Stimulated activated naive B cell treated with anti-CD40 and anti-IgM and Interleukin-4, amounts not matched to agents 10 μg/mL and 1 μg/mL and 100 μg/mL, for 72 hours (primary cell): ENCODE results near the gene GPR25.

Experiments used
- ATAC-seq, 2 donors: fragments of 150-1000 bp; cut with Tn5 transposase; replicated peaks; 2 replicates each; pipeline ENCODE4 v1.10.0; 2021; ENCODE audit warnings: moderate library complexity in 1 of 2
- DNase-seq: peaks from one replicate; pipeline ENCODE4 v3.0.0; 2021
- H3K27ac Mint-ChIP-seq: one replicate; pipeline ENCODE4 v1.8.0; 2022; ENCODE audit warnings: mild to moderate bottlenecking, mixed read lengths
- H3K27me3 Mint-ChIP-seq, 2 donors: one replicate each; pipeline ENCODE4 v1.8.0; 2022; ENCODE audit warnings: mixed read lengths in 2 of 2
- H3K36me3 Mint-ChIP-seq, 2 donors: one replicate each; pipeline ENCODE4 v1.8.0; 2022; ENCODE audit warnings: mixed read lengths in 2 of 2, mild to moderate bottlenecking in 1 of 2
- H3K4me1 Mint-ChIP-seq, 2 donors: one replicate each; pipeline ENCODE4 v1.8.0; 2022; ENCODE audit warnings: mixed read lengths in 2 of 2, mild to moderate bottlenecking in 1 of 2
- H3K4me3 Mint-ChIP-seq, 2 donors: one replicate each; pipeline ENCODE4 v1.8.0; 2022; ENCODE audit warnings: mild to moderate bottlenecking in 2 of 2, mixed read lengths in 2 of 2, moderate library complexity in 1 of 2
- H3K9me3 Mint-ChIP-seq, 2 donors: one replicate each; pipeline ENCODE4 v1.8.0; 2022; ENCODE audit warnings: mixed read lengths in 2 of 2, mild to moderate bottlenecking in 1 of 2

Gene GPR25, protein sequence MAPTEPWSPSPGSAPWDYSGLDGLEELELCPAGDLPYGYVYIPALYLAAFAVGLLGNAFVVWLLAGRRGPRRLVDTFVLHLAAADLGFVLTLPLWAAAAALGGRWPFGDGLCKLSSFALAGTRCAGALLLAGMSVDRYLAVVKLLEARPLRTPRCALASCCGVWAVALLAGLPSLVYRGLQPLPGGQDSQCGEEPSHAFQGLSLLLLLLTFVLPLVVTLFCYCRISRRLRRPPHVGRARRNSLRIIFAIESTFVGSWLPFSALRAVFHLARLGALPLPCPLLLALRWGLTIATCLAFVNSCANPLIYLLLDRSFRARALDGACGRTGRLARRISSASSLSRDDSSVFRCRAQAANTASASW

DNA sequence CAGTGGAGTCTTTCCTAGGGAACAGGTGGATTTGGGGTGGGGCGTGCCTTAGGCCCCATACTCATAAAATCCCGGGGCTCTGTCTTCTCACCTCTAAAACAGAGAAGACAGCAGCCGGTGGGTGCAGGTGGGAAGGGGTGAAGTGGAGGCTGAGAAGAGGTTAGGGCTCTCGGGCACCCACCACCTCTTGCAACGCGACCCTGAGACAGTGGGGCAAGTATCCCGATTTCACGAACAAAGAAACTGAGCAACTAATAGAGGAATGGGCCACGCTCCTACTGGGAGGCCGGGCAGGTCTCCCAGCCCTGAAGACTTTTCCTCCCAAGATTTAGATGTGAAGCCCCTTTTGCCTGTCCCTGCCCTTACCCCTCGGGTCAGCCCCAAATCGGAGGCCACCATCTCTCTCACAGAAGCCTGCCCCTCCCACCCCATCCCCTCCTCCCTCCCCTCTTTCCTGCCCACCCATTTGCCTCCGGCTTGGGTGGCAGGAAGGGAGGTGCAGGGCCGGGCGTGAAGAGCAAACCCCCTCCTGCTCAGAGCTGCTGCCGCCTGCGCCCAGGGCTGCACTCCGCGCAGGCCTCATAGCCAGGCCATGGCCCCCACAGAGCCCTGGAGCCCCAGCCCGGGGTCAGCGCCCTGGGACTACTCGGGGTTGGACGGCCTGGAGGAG is at the start of gene GPR25:
GPR25 (plus strand) TSS at position 536 of the 670 bp plus-strand sequence; CDS start at position 593, 57 bp downstream.
- Mint-ChIP-seq H3K36me3 (no peaks in the 10 kb centered on the region), H3K4me3 (peak within 1 kb of the TSS; percentile 67 to 74), H3K4me1 (peaks cover 13 to 19% of the 10 kb centered on the region in 2 donors), H3K27me3 (peaks cover 41 to 52% of the 10 kb centered on the region in 2 donors), H3K27ac (peak within 1 kb of the TSS; percentile 74), H3K9me3 (no peaks in the 10 kb centered on the region)
- ATAC-seq (no peak), DNase-seq (no peak)

DNA sequence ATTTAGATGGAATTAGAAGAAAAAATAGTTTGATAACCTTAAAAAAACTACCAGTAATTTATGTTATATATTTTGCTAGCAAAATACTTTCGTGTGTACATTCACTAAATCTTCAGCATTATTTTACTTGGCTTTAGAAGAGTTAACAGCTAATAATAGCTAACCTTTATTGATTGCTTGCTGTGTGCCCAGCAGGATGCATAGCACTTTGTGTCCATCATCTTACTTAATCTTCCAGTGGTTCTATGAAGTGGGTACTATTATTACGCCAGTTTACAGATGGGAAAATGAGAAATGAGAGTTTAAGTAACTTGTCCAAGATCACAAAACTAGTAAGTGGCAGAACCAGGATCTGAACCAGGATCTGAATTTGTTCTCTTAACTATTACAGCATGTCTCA is 41.7 kb upstream of the GPR25 start:
- Mint-ChIP-seq H3K27ac (no peak overlapping the region), H3K27me3 (no peaks in the 10 kb centered on the region), H3K4me1 (no peaks in the 10 kb centered on the region), H3K9me3 (peaks cover 0 to under 1% of the 10 kb centered on the region in 2 donors), H3K4me3 (no peak overlapping the region), H3K36me3 (no peaks in the 10 kb centered on the region)
- DNase-seq (no peak), ATAC-seq (no peak)

- Mint-ChIP-seq H3K36me3 (no peaks in the 10 kb centered on the region), H3K27me3 (no peaks in the 10 kb centered on the region)
These were observed 38.4 kb upstream of the GPR25 start for GRCh38 chr1:200834383-200834782.

GRCh38 chr1:200836213-200836612 is 36.6 kb upstream of the GPR25 start:
- Mint-ChIP-seq H3K27me3 (no peaks in the 10 kb centered on the region), H3K27ac (no peak overlapping the region), H3K4me3 (no peak overlapping the region), H3K36me3 (no peaks in the 10 kb centered on the region), H3K4me1 (no peaks in the 10 kb centered on the region), H3K9me3 (peaks cover 0 to 3% of the 10 kb centered on the region in 2 donors)
- no peak for ATAC-seq
- DNase-seq = no peak

More at GRCh38 chr1:200834383-200834782, 38.4 kb upstream of the GPR25 start:
- Mint-ChIP-seq H3K27ac (no peak overlapping the region), H3K9me3 (peaks cover 0 to 3% of the 10 kb centered on the region in 2 donors), H3K4me3 (no peak overlapping the region), H3K4me1 (no peaks in the 10 kb centered on the region)
- DNase-seq = no peak
- ATAC-seq = no peak

DNA sequence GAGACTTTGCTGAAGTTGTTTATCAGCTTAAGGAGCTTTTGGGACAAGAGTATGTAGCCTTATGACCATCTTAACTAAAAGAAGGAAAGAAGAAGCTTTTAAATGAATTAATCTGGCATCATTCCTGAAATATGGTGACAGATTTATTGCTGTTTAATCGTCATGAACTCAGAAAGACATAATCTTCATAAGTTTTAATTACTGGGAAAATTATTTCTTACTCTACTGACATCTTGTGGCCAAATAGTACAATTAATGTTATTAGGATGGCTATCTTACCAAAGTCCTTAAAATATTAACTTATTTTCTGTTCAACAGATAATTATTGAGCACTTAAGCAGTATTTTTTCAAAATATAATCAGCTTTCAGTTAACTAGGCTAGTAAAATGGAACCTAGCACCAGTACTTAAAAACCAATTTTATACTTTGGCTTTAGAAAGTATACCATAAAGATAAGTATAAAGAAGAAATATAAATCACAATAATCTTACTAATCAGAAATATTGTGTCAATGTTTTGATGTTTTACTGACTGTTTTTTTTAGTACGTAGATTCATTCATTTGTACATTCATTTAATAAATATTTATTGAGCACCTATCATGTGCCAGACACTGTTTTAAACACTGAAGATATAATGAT is 34.7 kb upstream of the GPR25 start:
- H3K36me3 Mint-ChIP-seq = no peaks in the 10 kb centered on the region
- H3K4me3 Mint-ChIP-seq = no peak overlapping the region
- H3K27me3 Mint-ChIP-seq = no peaks in the 10 kb centered on the region
- DNase-seq (no peak), ATAC-seq (no peak)
- peaks cover 0 to 3% of the 10 kb centered on the region in 2 donors for H3K9me3 Mint-ChIP-seq
- H3K4me1 Mint-ChIP-seq = no peaks in the 10 kb centered on the region
- no peak overlapping the region for H3K27ac Mint-ChIP-seq

DNA sequence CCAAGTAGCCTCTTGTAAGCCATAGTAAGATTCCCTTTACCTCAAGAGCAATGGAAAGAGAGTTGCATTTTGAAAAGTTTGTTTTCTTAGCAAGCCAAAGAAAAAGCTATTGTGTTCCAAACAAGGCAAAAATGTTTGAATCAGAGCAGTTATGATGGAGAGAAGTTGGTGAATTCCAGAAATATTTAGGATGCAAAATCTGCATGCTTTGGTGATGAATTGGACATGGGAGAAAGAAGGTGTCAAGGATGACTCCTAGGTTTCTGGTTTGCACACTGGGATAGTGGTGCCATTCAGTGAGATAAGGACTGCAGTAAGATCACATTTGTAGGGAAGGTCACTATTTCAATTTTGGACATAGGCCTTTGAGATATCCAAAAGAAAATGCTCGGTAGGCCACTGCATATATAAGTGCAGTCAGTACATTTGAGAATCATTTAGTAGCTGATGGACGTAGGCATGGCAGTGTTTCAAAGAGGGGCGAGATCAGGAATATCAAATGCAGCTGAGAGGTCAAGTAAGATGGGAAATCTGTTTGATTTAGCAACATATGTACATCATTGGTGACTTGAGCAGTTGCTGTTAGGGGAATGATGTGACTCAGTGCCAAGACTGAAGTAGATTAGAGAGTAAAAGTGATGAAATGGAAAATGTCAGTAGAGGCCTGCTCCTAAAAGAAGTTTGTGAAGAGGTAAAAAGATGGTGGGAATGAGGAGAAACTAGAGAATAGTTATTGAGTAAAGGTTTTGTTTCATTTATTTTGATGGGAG is 33.9 kb upstream of the GPR25 start:
- DNase-seq (no peak), ATAC-seq (no peak)
- no peak overlapping the region for H3K4me3 Mint-ChIP-seq
- H3K27me3 Mint-ChIP-seq = no peaks in the 10 kb centered on the region
- no peaks in the 10 kb centered on the region for H3K4me1 Mint-ChIP-seq
- no peak overlapping the region for H3K27ac Mint-ChIP-seq
- H3K9me3 Mint-ChIP-seq = peaks cover 0 to 3% of the 10 kb centered on the region in 2 donors
- H3K36me3 Mint-ChIP-seq = no peaks in the 10 kb centered on the region

DNA sequence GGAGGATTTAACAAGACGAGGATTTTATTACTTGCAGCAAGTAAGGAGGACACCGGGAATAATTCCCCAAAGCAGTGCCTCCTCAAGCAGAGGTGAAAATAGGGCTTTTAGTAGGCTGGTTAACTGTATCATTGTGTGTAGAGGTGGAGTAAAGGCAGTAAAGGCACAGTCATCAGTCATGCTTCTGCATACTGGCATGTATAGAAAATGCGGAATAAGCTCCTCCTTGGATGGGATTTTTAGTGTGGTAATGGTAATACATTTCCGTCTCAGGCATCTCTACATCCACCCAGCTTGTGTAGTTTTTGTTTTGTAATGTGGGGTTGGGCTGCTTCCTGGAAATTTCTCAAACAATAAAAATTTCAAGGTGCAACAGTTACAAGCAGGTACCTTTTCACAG is 27.4 kb upstream of the GPR25 start:
- DNase-seq (no peak), ATAC-seq (no peak)
- Mint-ChIP-seq H3K36me3 (no peaks in the 10 kb centered on the region), H3K4me3 (no peak overlapping the region), H3K27ac (no peak overlapping the region), H3K27me3 (peaks cover 0 to 8% of the 10 kb centered on the region in 2 donors), H3K4me1 (no peaks in the 10 kb centered on the region), H3K9me3 (no peaks in the 10 kb centered on the region)

GRCh38 chr1:200846398-200846797 is 26.4 kb upstream of the GPR25 start:
- Mint-ChIP-seq H3K4me3 (no peak overlapping the region), H3K4me1 (no peaks in the 10 kb centered on the region), H3K27ac (no peak overlapping the region), H3K9me3 (no peaks in the 10 kb centered on the region), H3K27me3 (peaks cover 0 to 12% of the 10 kb centered on the region in 2 donors), H3K36me3 (no peaks in the 10 kb centered on the region)
- no peak for DNase-seq
- no peak for ATAC-seq

DNA sequence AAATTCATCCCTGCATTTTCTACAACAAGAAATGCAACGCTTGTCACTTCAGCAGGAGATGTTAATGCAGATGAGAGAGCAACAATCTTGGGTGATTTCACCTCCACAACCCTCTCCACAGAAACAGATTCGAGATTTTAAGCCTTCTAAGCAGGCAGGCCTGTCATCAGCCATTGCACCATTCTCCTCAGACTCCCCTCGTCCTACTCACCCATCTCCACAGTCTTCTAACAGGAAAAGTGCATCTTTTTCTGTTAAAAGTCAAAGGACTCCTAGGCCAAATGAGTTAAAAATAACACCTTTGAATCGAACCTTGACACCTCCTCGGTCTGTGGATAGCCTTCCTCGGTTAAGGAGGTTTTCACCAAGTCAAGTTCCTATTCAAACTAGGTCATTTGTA is 23.4 kb upstream of the GPR25 start:
- DNase-seq (no peak), ATAC-seq (no peak)
- H3K27ac Mint-ChIP-seq = no peak overlapping the region
- peaks cover 0 to 18% of the 10 kb centered on the region in 2 donors for H3K27me3 Mint-ChIP-seq
- no peaks in the 10 kb centered on the region for H3K4me1 Mint-ChIP-seq
- no peak overlapping the region for H3K4me3 Mint-ChIP-seq
- H3K9me3 Mint-ChIP-seq = no peaks in the 10 kb centered on the region
- H3K36me3 Mint-ChIP-seq = peaks cover 0 to 1% of the 10 kb centered on the region in 2 donors

DNA sequence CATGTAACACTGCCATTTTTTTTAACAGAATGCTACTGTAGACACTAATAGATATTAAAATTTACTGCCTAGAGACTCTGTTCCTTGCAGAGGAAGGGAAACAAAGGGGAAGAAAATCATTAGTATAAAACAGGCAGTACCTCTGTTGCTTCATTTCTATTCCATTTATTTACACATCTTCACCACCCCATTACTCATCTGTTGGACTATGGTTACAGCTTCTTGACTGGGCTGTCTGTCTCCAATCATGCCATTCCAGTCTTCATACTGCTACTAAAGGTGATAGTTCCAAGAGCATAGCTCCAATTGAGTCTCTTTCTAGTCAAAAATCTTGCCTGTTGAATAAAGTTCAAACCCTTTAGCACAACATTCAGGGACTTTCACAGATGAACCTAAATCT is 22.2 kb upstream of the GPR25 start:
- no peak for ATAC-seq
- H3K9me3 Mint-ChIP-seq = no peaks in the 10 kb centered on the region
- H3K4me3 Mint-ChIP-seq = no peak overlapping the region
- H3K36me3 Mint-ChIP-seq = peaks cover 0 to 1% of the 10 kb centered on the region in 2 donors
- peaks cover 0 to 18% of the 10 kb centered on the region in 2 donors for H3K27me3 Mint-ChIP-seq
- H3K27ac Mint-ChIP-seq = no peak overlapping the region
- no peak for DNase-seq
- no peaks in the 10 kb centered on the region for H3K4me1 Mint-ChIP-seq

DNA sequence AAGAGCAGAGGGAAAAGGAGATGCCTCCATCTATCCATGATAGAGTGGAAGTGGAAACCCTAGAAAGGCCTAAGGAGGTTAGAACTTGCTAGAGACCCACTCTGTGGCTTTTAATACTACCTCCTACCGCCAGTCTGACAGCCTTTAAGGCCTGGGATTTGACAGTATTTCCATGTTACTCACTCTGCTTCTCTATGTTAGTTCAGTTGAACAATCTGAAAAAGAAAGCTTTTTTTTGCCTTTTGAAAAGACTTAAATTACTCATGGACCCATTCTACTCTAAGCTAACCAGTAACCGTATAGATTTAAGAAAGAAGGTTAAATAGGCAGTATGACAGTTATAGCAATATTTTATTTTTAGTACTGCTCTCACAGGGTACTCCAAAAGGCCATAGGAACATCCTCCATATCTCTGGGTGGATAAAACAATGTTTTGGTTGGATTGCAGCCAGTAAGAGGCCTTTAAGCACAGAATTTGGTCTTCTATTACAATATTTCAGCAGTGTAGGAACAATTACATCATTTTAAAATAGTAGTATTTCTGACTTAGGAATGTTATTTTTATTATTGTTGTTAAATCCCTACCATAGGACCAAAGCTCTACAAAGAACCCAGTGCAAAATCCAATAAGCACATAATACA is 15.9 kb upstream of the GPR25 start:
- Mint-ChIP-seq H3K36me3 (peaks cover 0 to 1% of the 10 kb centered on the region in 2 donors), H3K27ac (no peak overlapping the region), H3K4me3 (no peak overlapping the region), H3K27me3 (peaks cover 0 to 5% of the 10 kb centered on the region in 2 donors), H3K9me3 (no peaks in the 10 kb centered on the region), H3K4me1 (no peaks in the 10 kb centered on the region)
- ATAC-seq (no peak), DNase-seq (no peak)

- DNase-seq = no peak
- peaks cover 5 to 6% of the 10 kb centered on the region in 2 donors for H3K4me1 Mint-ChIP-seq
- no peaks in the 10 kb centered on the region for H3K9me3 Mint-ChIP-seq
- H3K4me3 Mint-ChIP-seq = no peak overlapping the region
- H3K27me3 Mint-ChIP-seq = peaks cover 0 to 5% of the 10 kb centered on the region in 2 donors
- H3K36me3 Mint-ChIP-seq = no peaks in the 10 kb centered on the region
- no peak overlapping the region for H3K27ac Mint-ChIP-seq
- ATAC-seq = no peak
These were observed 15.0 kb upstream of the GPR25 start for GRCh38 chr1:200857804-200858203.

DNA sequence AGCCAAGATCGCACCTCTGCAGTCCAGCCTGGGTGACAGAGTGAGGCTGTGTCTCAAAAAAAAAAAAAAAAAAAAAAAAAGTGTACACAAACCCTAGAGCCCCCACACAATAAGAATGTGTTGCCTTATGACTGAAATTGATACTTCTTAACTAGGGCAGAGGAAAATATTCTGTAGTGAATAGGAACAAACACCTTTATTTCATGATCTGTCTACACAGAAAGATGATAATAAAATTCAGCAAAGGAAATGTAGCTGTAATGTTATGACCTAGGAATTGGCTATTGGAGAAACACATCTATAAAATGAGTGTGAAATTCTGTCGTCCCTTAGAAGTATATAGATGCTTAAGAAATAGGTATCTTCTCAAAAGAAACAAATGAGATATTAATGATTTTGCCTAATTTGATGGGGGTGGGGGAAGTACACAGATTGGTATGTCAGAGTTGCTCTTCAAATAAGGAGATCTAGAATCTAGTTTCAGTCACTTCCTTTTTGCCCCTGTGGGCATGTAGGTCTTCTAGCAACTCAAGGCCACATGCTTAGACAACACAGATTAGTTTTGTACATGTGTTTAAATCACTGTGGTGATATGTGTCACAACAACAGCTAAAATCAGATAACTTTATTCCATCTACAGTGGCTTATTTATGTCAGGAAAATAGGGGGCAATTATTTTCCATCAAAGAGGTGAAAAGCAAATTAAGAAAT is 10.7 kb upstream of the GPR25 start:
- ATAC-seq (peak; percentile 53 to 63), DNase-seq (no peak)
- Mint-ChIP-seq H3K27me3 (peaks cover 0 to 2% of the 10 kb centered on the region in 2 donors), H3K4me1 (peaks cover 13 to 15% of the 10 kb centered on the region in 2 donors), H3K27ac (no peak overlapping the region), H3K9me3 (no peaks in the 10 kb centered on the region), H3K36me3 (no peaks in the 10 kb centered on the region), H3K4me3 (no peak overlapping the region)
